IMR-90 (cell line): ENCODE results near the gene NISCH. TPM values are rescaled to one million over a fixed set of nuclear protein-coding genes. Genes with fewer than 3 reads are reported as not detected.

ENCODE experiments used
- ATAC-seq: fragments of 200-7000 bp; cut with Tn5 transposase; 2 replicates; pipeline ENCODE4 v1.9.1; 2020; ENCODE audit warnings: low read depth, mild to moderate bottlenecking, moderate library complexity
- BruUV-seq: library from RNA; stranded (reverse); fragments of 400-500 nt; replicated peaks from 2 replicates; lab custom pipeline; 2021; lab: Mats Ljungman, UMichigan
- CTCF ChIA-PET: fragments of 300-600 bp; formaldehyde crosslinking; extraction: SDS; loops from one replicate; lab custom pipeline; 2021; ENCODE audit warnings: antibody characterized with exemption; lab: Yijun Ruan, JAX
- POLR2A ChIA-PET: fragments of 300-600 bp; sonication (Branson Sonifier 250); formaldehyde crosslinking; loops from one replicate; lab custom pipeline; 2022; ENCODE audit warnings: antibody characterized with exemption; ENCODE audit not compliant: unreplicated experiment; lab: Charles Lee
- DNase-seq: peaks from one replicate; pipeline ENCODE4 v3.0.0; 2013
- H2AFZ ChIP-seq: replicated peaks from 2 replicates; pipeline ENCODE3; 2013; ENCODE audit warnings: low read length, mild to moderate bottlenecking; ENCODE audit not compliant: poor library complexity
- H2AK5ac ChIP-seq: 2 replicates; pipeline ENCODE4 v1.6.1; 2013; ENCODE audit warnings: low read depth, low read length, inconsistent platforms
- H2AK9ac ChIP-seq: replicated peaks from 2 replicates; pipeline ENCODE3; 2013; ENCODE audit warnings: mild to moderate bottlenecking, low read depth, low read length, moderate library complexity; ENCODE audit not compliant: poor library complexity
- H2BK120ac ChIP-seq: 2 replicates; pipeline ENCODE4 v1.6.1; 2013; ENCODE audit warnings: low read depth, low read length, inconsistent platforms
- H2BK15ac ChIP-seq: 3 replicates; pipeline ENCODE4 v1.6.1; 2013; ENCODE audit warnings: low read depth, low read length, inconsistent platforms
- H2BK20ac ChIP-seq: 2 replicates; pipeline ENCODE4 v1.6.1; 2013; ENCODE audit warnings: low read depth, mild to moderate bottlenecking, inconsistent platforms, low read length, moderate library complexity
- H2BK5ac ChIP-seq: 2 replicates; pipeline ENCODE4 v1.6.1; 2013; ENCODE audit warnings: mild to moderate bottlenecking, low read depth, low read length, inconsistent platforms; ENCODE audit not compliant: poor library complexity, severe bottlenecking
- H3K14ac ChIP-seq: replicated peaks from 2 replicates; pipeline ENCODE4 v1.6.1; 2013; ENCODE audit warnings: low read depth, low read length, inconsistent platforms
- H3K18ac ChIP-seq: 2 replicates; pipeline ENCODE4 v1.6.1; 2013; ENCODE audit warnings: low read depth, low read length, control low read depth
- H3K23ac ChIP-seq: 2 replicates; pipeline ENCODE4 v1.6.1; 2013; ENCODE audit warnings: low read depth, low read length, inconsistent platforms
- H3K27ac ChIP-seq: 2 replicates; pipeline ENCODE4 v1.5.1; 2013; ENCODE audit warnings: mild to moderate bottlenecking, control low read depth, low read length; ENCODE audit not compliant: insufficient read depth
- H3K27me3 ChIP-seq: 2 replicates; pipeline ENCODE4 v1.6.1; 2013; ENCODE audit warnings: low read length; ENCODE audit not compliant: control insufficient read depth, insufficient read depth
- H3K36me3 ChIP-seq: 2 replicates; pipeline ENCODE4 v1.6.1; 2013; ENCODE audit warnings: low read length, mixed read lengths; ENCODE audit not compliant: control insufficient read depth, insufficient read depth
- H3K4ac ChIP-seq: 2 replicates; pipeline ENCODE4 v1.6.1; 2013; ENCODE audit warnings: low read depth, low read length, inconsistent platforms
- H3K4me1 ChIP-seq: 2 replicates; pipeline ENCODE4 v1.6.1; 2013; ENCODE audit warnings: low read length, mixed read lengths; ENCODE audit not compliant: control insufficient read depth, insufficient read depth
- H3K4me2 ChIP-seq: 2 replicates; pipeline ENCODE4 v1.6.1; 2013; ENCODE audit warnings: low read depth, mild to moderate bottlenecking, control low read depth, low read length, moderate library complexity
- H3K4me3 ChIP-seq: 2 replicates; pipeline ENCODE4 v1.5.1; 2013; ENCODE audit warnings: low read depth, mild to moderate bottlenecking, control low read depth, low read length, moderate library complexity; ENCODE audit not compliant: insufficient read depth
- H3K56ac ChIP-seq: 2 replicates; pipeline ENCODE4 v1.6.1; 2013; ENCODE audit warnings: low read length, inconsistent platforms; ENCODE audit not compliant: insufficient read depth; ENCODE audit errors: extremely low read depth
- H3K79me1 ChIP-seq, 2 experiments: 2 replicates each; pipeline ENCODE4 v1.6.1; 2013; ENCODE audit warnings: low read length in 2 of 2, inconsistent platforms in 1 of 2, low read depth in 1 of 2
- H3K9ac ChIP-seq: 2 replicates; pipeline ENCODE4 v1.6.1; 2013; ENCODE audit warnings: low read depth, low read length, control low read depth
- H3K9me1 ChIP-seq: 2 replicates; pipeline ENCODE4 v1.6.1; 2013; ENCODE audit warnings: low read length, inconsistent platforms; ENCODE audit not compliant: insufficient read depth
- H3K9me3 ChIP-seq: 2 replicates; pipeline ENCODE4 v1.6.1; 2013; ENCODE audit warnings: low read length; ENCODE audit not compliant: control insufficient read depth, insufficient read depth
- H4K20me1 ChIP-seq: 2 replicates; pipeline ENCODE4 v1.6.1; 2013; ENCODE audit warnings: low read length, inconsistent platforms; ENCODE audit not compliant: insufficient read depth
- H4K5ac ChIP-seq: 2 replicates; pipeline ENCODE4 v1.6.1; 2013; ENCODE audit warnings: mild to moderate bottlenecking, low read depth, low read length, control low read depth
- H4K8ac ChIP-seq, 2 experiments: 2 replicates each; pipeline ENCODE4 v1.6.1; 2013; ENCODE audit warnings: low read depth in 2 of 2, low read length in 2 of 2, control low read depth in 1 of 2, inconsistent platforms in 1 of 2
- H4K91ac ChIP-seq: 2 replicates; pipeline ENCODE4 v1.6.1; 2013; ENCODE audit warnings: low read depth, low read length, inconsistent platforms; ENCODE audit not compliant: insufficient read depth
- BHLHE40 ChIP-seq: fragments of 150-350 bp; IDR thresholded peaks from 2 replicates; pipeline ENCODE4 v1.6.1; 2016; ENCODE audit warnings: mild to moderate bottlenecking, low read depth, low read length
- MAFK ChIP-seq: IDR thresholded peaks from 2 replicates; pipeline ENCODE4 v1.6.1; 2012; ENCODE audit warnings: low read depth, low read length, improper control_type of control experiment
- MAZ ChIP-seq: IDR thresholded peaks from 2 replicates; pipeline ENCODE4 v1.6.1; 2012; ENCODE audit warnings: low read depth, mild to moderate bottlenecking, low read length, improper control_type of control experiment, moderate library complexity, borderline replicate concordance
- MXI1 ChIP-seq: IDR thresholded peaks from 2 replicates; pipeline ENCODE4 v1.6.1; 2012; ENCODE audit warnings: low read depth, mild to moderate bottlenecking, low read length, moderate library complexity, borderline replicate concordance
- NFE2L2 ChIP-seq: fragments of 150-350 bp; IDR thresholded peaks from 2 replicates; pipeline ENCODE4 v1.6.1; 2016; ENCODE audit warnings: low read depth, mild to moderate bottlenecking, low read length
- POLR2A ChIP-seq: IDR thresholded peaks from 2 replicates; pipeline ENCODE4 v1.6.1; 2012; ENCODE audit warnings: mild to moderate bottlenecking, low read depth, low read length
- RAD21 ChIP-seq: IDR thresholded peaks from 2 replicates; pipeline ENCODE4 v1.6.1; 2012; ENCODE audit warnings: low read length, improper control_type of control experiment
- RCOR1 ChIP-seq: IDR thresholded peaks from 2 replicates; pipeline ENCODE4 v1.6.1; 2012; ENCODE audit warnings: mild to moderate bottlenecking, low read length, improper control_type of control experiment; ENCODE audit not compliant: insufficient replicate concordance
- SMC3 ChIP-seq: fragments of 150-350 bp; IDR thresholded peaks from 2 replicates; pipeline ENCODE4 v1.6.1; 2016; ENCODE audit warnings: low read depth, mild to moderate bottlenecking, antibody characterized with exemption, low read length, moderate library complexity
- USF2 ChIP-seq: fragments of 150-350 bp; IDR thresholded peaks from 2 replicates; pipeline ENCODE4 v1.6.1; 2017; ENCODE audit warnings: mild to moderate bottlenecking, antibody characterized with exemption, low read length, low read depth
- WGBS, 2 experiments: methylation state at CpG; one replicate each; pipeline versions ENCODE4 v1.1.5 to v1.1.7; 2013; ENCODE audit warnings: missing lambda C conversion rate in 2 of 2; ENCODE audit not compliant: insufficient read length in 1 of 2; ENCODE audit errors: extremely low coverage in 2 of 2; 5-methylcytosine and 5-hydroxymethylcytosine counted together
- dilution Hi-C: fragments of 300-500 bp; cut with HindIII; formaldehyde crosslinking; loops from one replicate; pipeline ENCODE4 v1.14.3; 2018; ENCODE audit warnings: low sequenced_read_pairs; ENCODE audit not compliant: unreplicated experiment
- in situ Hi-C: fragments of 300-500 bp; cut with MboI; formaldehyde crosslinking; loops from 3 replicates; pipeline ENCODE4 v1.14.3; 2019; ENCODE audit warnings: low sequenced_read_pairs, inconsistent platforms, mixed read lengths
- intact Hi-C: fragments of 100-400 bp; cut with micrococcal nuclease; formaldehyde crosslinking; loops from 2 replicates; pipeline ENCODE4 v1.10.0; 2022
- polyA plus RNA-seq, 3 experiments: library from polyadenylated mRNA; depleted of rRNA; stranded (reverse); fragments of >200 nt; gene quantifications; 2 replicates each; pipeline ENCODE4 v1.2.3, GENCODE V29; 2012; ENCODE audit warnings: low replicate concordance in 1 of 3
- total RNA-seq: library from RNA; depleted of rRNA; stranded (reverse); fragments of >200 nt; gene quantifications from 2 replicates; pipeline ENCODE4 v1.2.3, GENCODE V29; 2012

NISCH gene
- total and polyA plus RNA-seq, 2 of the 4 experiments (the other 2 are of a cell fraction), result 36.9 to 86.0 TPM

GRCh38 chr3:52494445-52494844, 39.0 kb downstream of the NISCH start (continued):
- TF ChIP-seq SMC3, result no peak
- TF ChIP-seq POLR2A, result no peak
- TF ChIP-seq MAFK, result no peak

GRCh38 chr3:52494886-52495495, 39.6 kb downstream of the NISCH start, which contains the start of gene STAB1:
Gene STAB1 (plus strand): TSS chr3:52495338. CDS start chr3:52495414, 76 bp downstream.
- Histone ChIP-seq H3K27me3 (no peaks in the 10 kb centered on the region), H3K4me1 (peaks cover 9% of the 10 kb centered on the region; the same call in 1 of the 2 replicates), H4K5ac (no peak within 1 kb of the TSS), H3K27ac (no peak within 1 kb of the TSS), H3K14ac (0 out of 2 replicates have a peak within 1 kb of the TSS, but pooled peaks have one; percentile 29), H3K4ac (peak within 1 kb of the TSS; percentile 76; the same call in 1 of the 2 replicates), H3K23ac (no peak within 1 kb of the TSS), H3K4me2 (no peak within 1 kb of the TSS), H3K36me3 (peaks cover 33% of the 10 kb centered on the region), H2BK120ac (no peak within 1 kb of the TSS), H3K56ac (no peak within 1 kb of the TSS), H2AK9ac (peak within 1 kb of the TSS; percentile 78), H2BK20ac (no peak within 1 kb of the TSS), H2AFZ (peak within 1 kb of the TSS; percentile 44), H3K4me3 (no peak within 1 kb of the TSS), H4K8ac (no peak within 1 kb of the TSS), H3K9ac (no peak within 1 kb of the TSS), H3K79me1 (peaks cover 0 to 6% of the 10 kb centered on the region in 2 experiments; a peak in 2 of 4 replicates), H4K91ac (no peak within 1 kb of the TSS), H2AK5ac (peak within 1 kb of the TSS; percentile 54), H3K18ac (no peak within 1 kb of the TSS), H4K20me1 (peaks cover 12% of the 10 kb centered on the region; the same call in 1 of the 2 replicates), H3K9me3 (no peaks in the 10 kb centered on the region), H2BK15ac (no peak within 1 kb of the TSS), H2BK5ac (no peak within 1 kb of the TSS), H3K9me1 (peaks cover 10% of the 10 kb centered on the region)
- ATAC-seq (no peak), DNase-seq (no peak)
- dilution Hi-C loops (no loop called here), in situ Hi-C loops (no loop called here), intact Hi-C loops (no loop called here)
- TF ChIP-seq POLR2A (no peak), SMC3 (no peak), RCOR1 (no peak), MXI1 (no peak), BHLHE40 (no peak), RAD21 (no peak), NFE2L2 (no peak), MAZ (no peak), USF2 (no peak), MAFK (no peak)
- WGBS, 2 experiments, result 75% methylated on average over 8 of the region's 25 CpGs; no CpG with 5 or more reads in 1 of the 2 experiments
- BruUV-seq, result no TSS peak
- CTCF ChIA-PET, result no interaction called here
- POLR2A ChIA-PET, result no interaction called here
